GM12874 (cell line): ENCODE measurements around the gene ZNF683.
"Not testable (repeated sequence)": the region's sequence is repeated elsewhere in the genome, so short reads cannot be mapped to it uniquely, and the experiment has no call there.

Source experiments
- CTCF ChIP-seq: IDR thresholded peaks from 2 replicates; pipeline ENCODE4 v1.5.1; 2011; ENCODE audit warnings: low read depth, mild to moderate bottlenecking, control low read depth, low read length, moderate library complexity; ENCODE audit not compliant: insufficient read depth

Gene ZNF683

GRCh38 chr1:26372611-26373010 is at the start of gene ZNF683:
Gene ZNF683, minus strand, starts transcription at chr1:26372750. Its CDS starts 4,179 bp downstream, at chr1:26368571.
- not testable (repeated sequence) for TF ChIP-seq CTCF

- no peak for TF ChIP-seq CTCF
Observed at GRCh38 chr1:26419494-26419893, 46.9 kb upstream of the ZNF683 start.

- no peak for TF ChIP-seq CTCF
Observed at GRCh38 chr1:26418865-26419349, 46.4 kb upstream of the ZNF683 start.

- peak; percentile 98 for TF ChIP-seq CTCF
Observed at GRCh38 chr1:26417111-26417759, 44.7 kb upstream of the ZNF683 start.

GRCh38 chr1:26413031-26413430 is 40.5 kb upstream of the ZNF683 start:
- TF ChIP-seq CTCF, result no peak

- TF ChIP-seq CTCF, result no peak
Observed at GRCh38 chr1:26412180-26412840, 39.8 kb upstream of the ZNF683 start.

GRCh38 chr1:26411624-26412074 is 39.1 kb upstream of the ZNF683 start:
- no peak for TF ChIP-seq CTCF
